ENCODE results near the gene BTRC. TPM values are rescaled to one million over a fixed set of nuclear protein-coding genes. Genes with fewer than 3 reads are reported as not detected.
"Not testable (repeated sequence)": the region's sequence is repeated elsewhere in the genome, so short reads cannot be mapped to it uniquely, and the experiment has no call there.

The BTRC gene
- total and polyA plus RNA-seq, 7 donors = 2.4 to 32.6 (median 9.4) TPM

DNA sequence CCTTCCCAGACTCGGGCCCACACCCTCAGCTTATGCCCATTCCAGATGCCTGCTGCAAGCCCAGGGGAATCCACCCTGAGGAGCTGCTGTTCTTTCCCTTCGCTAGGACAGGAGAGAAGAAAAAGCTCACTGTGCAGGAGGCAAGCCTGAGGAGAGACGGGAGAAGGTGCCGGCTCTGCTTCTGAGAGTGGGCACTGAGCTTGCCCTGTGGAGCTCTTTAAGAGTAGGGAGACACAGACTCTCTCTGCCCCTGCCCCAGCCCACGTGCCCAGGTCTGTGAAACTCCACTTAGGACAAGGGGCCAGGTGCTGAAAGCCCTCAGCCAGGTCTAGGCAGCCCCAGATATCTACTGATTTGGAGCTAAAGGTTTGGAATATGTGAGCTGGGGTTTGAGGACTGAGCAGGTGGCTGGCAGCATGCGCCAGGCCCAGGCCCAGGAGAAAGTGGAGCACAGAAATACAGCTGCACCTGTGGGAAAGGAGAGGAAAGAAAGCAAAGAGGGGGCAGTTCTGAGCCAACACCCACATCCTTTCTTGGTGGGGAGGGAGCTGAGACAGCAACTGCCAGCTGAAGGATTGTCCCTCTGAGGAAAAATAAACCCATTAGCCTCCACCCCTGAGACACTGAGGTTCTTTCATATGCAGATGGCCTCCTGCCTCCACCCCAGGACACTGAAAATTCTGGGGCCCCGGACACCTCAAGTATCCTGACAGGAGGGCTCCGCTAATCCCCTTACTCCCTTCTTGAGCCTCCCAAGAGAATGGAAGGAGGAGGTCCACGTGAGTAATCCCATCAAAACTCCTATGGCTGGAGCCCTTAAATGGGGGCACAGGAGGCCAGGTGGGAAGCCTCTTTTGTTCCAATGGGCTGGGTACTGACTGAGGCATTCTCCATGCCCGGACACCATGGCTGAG, 226.8 kb downstream of the BTRC start:
- Histone ChIP-seq H3K27me3 (no peaks in the 10 kb centered on the region), H3K4me3 (no peak overlapping the region), H3K4me1 (no peaks in the 10 kb centered on the region), H3K9me3 (no peaks in the 10 kb centered on the region), H3K36me3 (peaks cover 8 to 79% (median 22%) of the 10 kb centered on the region in 4 donors), H3K27ac (no peak overlapping the region)
- DNase-seq = no peak
- 89 to 93% methylated on average over 10 of the region's 10 CpGs for WGBS, 2 donors
- intact Hi-C loops (cut with DNase I) = no loop called here
- TF ChIP-seq POLR2A (IDR thresholded peaks at IDR 0.05) = no peak
- TF ChIP-seq POLR2AphosphoS5 (IDR thresholded peaks at IDR 0.05) = no peak
- TF ChIP-seq CTCF (IDR thresholded peaks at IDR 0.05) = no peak
- TF ChIP-seq EP300 (IDR thresholded peaks at IDR 0.05) = no peak

DNA sequence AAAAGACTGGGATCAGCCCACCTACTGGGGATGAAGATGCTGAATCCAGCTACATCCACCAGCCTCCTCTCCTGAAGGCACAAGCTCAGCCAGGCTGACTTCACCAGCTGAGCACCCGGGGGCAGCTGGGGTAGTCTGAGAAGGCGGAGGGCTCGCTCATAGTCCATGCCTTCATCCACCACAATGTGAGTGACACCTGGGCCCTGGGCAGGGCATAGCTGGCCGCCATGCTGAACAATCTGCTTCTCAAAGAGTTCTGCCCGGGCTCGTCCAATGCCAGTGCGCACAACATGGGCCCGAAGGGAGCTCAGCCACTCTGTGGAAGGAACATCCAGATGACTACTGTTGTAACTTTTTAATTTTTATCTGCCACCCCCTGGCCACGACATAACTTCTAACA, 231.9 kb downstream of the BTRC start:
- WGBS, 2 donors = 97% methylated on average over 9 of the region's 9 CpGs
- Histone ChIP-seq H3K4me3 (no peak overlapping the region), H3K4me1 (peaks cover 0 to 28% (median 20%) of the 10 kb centered on the region in 4 donors), H3K27ac (no peak overlapping the region), H3K27me3 (no peaks in the 10 kb centered on the region), H3K36me3 (peaks cover 0 to 42% (median 8%) of the 10 kb centered on the region in 4 donors), H3K9me3 (no peaks in the 10 kb centered on the region)
- intact Hi-C loops (cut with DNase I) = loop anchor here (5.0 kb wide), 2 partner anchors 196 to 234 kb away; partner anchors contain the start of genes BTRC and NPM3
- DNase-seq = no peak
- TF ChIP-seq POLR2A (IDR thresholded peaks at IDR 0.05) (no peak), EP300 (IDR thresholded peaks at IDR 0.05) (no peak), POLR2AphosphoS5 (IDR thresholded peaks at IDR 0.05) (no peak), CTCF (IDR thresholded peaks at IDR 0.05) (no peak)

GRCh38 chr10:101587725-101588653, 234.0 kb downstream of the BTRC start, which contains the start of the genes DPCD and POLL:
TSS of gene DPCD (plus strand) at chr10:101588321. CDS start at chr10:101588337, 16 bp downstream.
TSS of gene POLL (minus strand) at chr10:101588257. CDS start at chr10:101587360, 897 bp downstream.
- Histone ChIP-seq H3K4me1 (peaks cover 0 to 28% (median 20%) of the 10 kb centered on the region in 4 donors), H3K4me3 (peak within 1 kb of the TSS; percentile 84 to 96 (median 88)), H3K9me3 (no peaks in the 10 kb centered on the region), H3K27ac (peak within 1 kb of the TSS; percentile 72 to 79 (median 76)), H3K36me3 (peaks cover 0 to 20% (median 0%) of the 10 kb centered on the region in 4 donors), H3K27me3 (no peaks in the 10 kb centered on the region)
- intact Hi-C loops (cut with DNase I) = loop anchor here (5.0 kb wide), 2 partner anchors 194 to 236 kb away; partner anchors contain the start of genes BTRC and NPM3
- DNase-seq = peak; percentile 99
- WGBS, 2 donors = 1% methylated on average over 50 of the region's 50 CpGs
- TF ChIP-seq EP300 (IDR thresholded peaks at IDR 0.05) (no peak), POLR2AphosphoS5 (IDR thresholded peaks at IDR 0.05) (peak; percentile 48 to 71 (median 59))

- no peaks in the 10 kb centered on the region for H3K9me3 ChIP-seq
- peak overlapping the region; percentile 84 to 96 (median 88) for H3K4me3 ChIP-seq
- H3K36me3 ChIP-seq = peaks cover 0 to 12% (median 0%) of the 10 kb centered on the region in 4 donors
- H3K4me1 ChIP-seq = peaks cover 0 to 28% (median 20%) of the 10 kb centered on the region in 4 donors
- WGBS, 2 donors = 72 to 83% methylated on average over 5 of the region's 5 CpGs
- intact Hi-C loops (cut with DNase I) = loop anchor here (5.0 kb wide), 2 partner anchors 193 to 237 kb away; partner anchors contain the start of genes BTRC and NPM3
- no peak for DNase-seq
- H3K27ac ChIP-seq = no peak overlapping the region
- H3K27me3 ChIP-seq = no peaks in the 10 kb centered on the region
- TF ChIP-seq EP300 (IDR thresholded peaks at IDR 0.05) = no peak
- no peak for TF ChIP-seq POLR2A (IDR thresholded peaks at IDR 0.05)
- TF ChIP-seq POLR2AphosphoS5 (IDR thresholded peaks at IDR 0.05) = no peak
- no peak for TF ChIP-seq CTCF (IDR thresholded peaks at IDR 0.05)
These were observed 234.9 kb downstream of the BTRC start for GRCh38 chr10:101588879-101589278.

DNA sequence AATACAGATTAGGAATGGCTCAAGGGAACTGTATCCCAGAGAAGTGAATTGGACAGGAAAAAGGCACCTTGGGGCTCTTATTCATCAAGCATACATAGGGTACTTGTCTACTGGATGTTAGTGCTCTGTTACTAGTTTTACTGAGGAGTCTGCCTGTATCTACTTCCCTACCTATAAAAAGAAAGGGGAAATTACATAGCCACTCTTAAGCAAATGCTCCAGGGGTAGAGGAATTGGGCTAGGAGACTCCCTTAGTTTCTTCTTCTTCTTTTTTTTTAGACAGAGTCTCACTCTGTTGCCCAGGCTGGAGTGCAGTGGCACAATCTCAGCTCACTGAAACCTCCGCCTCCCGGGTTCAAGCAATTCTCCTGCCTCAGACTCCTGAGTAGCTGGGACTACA, 239.4 kb downstream of the BTRC start:
- Histone ChIP-seq H3K36me3 (peaks cover 0 to 14% (median 0%) of the 10 kb centered on the region in 4 donors), H3K4me1 (peaks cover 0 to 10% (median 8%) of the 10 kb centered on the region in 4 donors)
- H3K27ac ChIP-seq; DNase-seq; H3K27me3 ChIP-seq; H3K9me3 ChIP-seq; H3K4me3 ChIP-seq; intact Hi-C loops (cut with DNase I): not testable (repeated sequence)
- WGBS, 2 donors = 66 to 88% methylated on average over 2 of the region's 2 CpGs

All from sigmoid colon (tissue), 7 donors.